ENCODE results near the gene ADK. TPM values are rescaled to one million over a fixed set of nuclear protein-coding genes. Genes with fewer than 3 reads are reported as not detected.

The ADK gene
- total RNA-seq, 1 donor from 2014 or later, result 47.0 TPM

- no peak for DNase-seq (ENCODE audit: extremely low spot score, unreplicated experiment)
- H3K27ac Mint-ChIP-seq (ENCODE audit: unreplicated experiment), result no peak overlapping the region
- H3K4me1 Mint-ChIP-seq (ENCODE audit: unreplicated experiment), result peaks cover 8% of the 10 kb centered on the region
- H3K36me3 Mint-ChIP-seq (ENCODE audit: unreplicated experiment), result peaks cover 42% of the 10 kb centered on the region
- peaks cover 37% of the 10 kb centered on the region for H3K9me3 Mint-ChIP-seq (ENCODE audit: unreplicated experiment)
- no peak overlapping the region for H3K4me3 Mint-ChIP-seq (ENCODE audit: unreplicated experiment)
- H3K27me3 Mint-ChIP-seq (ENCODE audit: unreplicated experiment), result no peaks in the 10 kb centered on the region
- TF ChIP-seq CTCF (IDR thresholded peaks at IDR 0.05), result no peak
Measured at GRCh38 chr10:74511051-74511450, 360.0 kb downstream of the ADK start.

GRCh38 chr10:74514322-74514721 lies 363.3 kb downstream of the ADK start:
- Mint-ChIP-seq H3K4me3 (ENCODE audit: unreplicated experiment) (no peak overlapping the region), H3K36me3 (ENCODE audit: unreplicated experiment) (peaks cover 39% of the 10 kb centered on the region), H3K9me3 (ENCODE audit: unreplicated experiment) (peaks cover 37% of the 10 kb centered on the region), H3K4me1 (ENCODE audit: unreplicated experiment) (peaks cover 1% of the 10 kb centered on the region), H3K27me3 (ENCODE audit: unreplicated experiment) (no peaks in the 10 kb centered on the region), H3K27ac (ENCODE audit: unreplicated experiment) (no peak overlapping the region)
- DNase-seq (ENCODE audit: extremely low spot score, unreplicated experiment), result no peak
- TF ChIP-seq CTCF (IDR thresholded peaks at IDR 0.05), result no peak

GRCh38 chr10:74518061-74518460 lies 367.0 kb downstream of the ADK start:
- H3K9me3 Mint-ChIP-seq (ENCODE audit: unreplicated experiment), result peaks cover 16% of the 10 kb centered on the region
- H3K27me3 Mint-ChIP-seq (ENCODE audit: unreplicated experiment), result no peaks in the 10 kb centered on the region
- DNase-seq (ENCODE audit: extremely low spot score, unreplicated experiment), result no peak
- H3K4me3 Mint-ChIP-seq (ENCODE audit: unreplicated experiment), result no peak overlapping the region
- H3K36me3 Mint-ChIP-seq (ENCODE audit: unreplicated experiment), result peaks cover 16% of the 10 kb centered on the region
- H3K27ac Mint-ChIP-seq (ENCODE audit: unreplicated experiment), result no peak overlapping the region
- no peak for TF ChIP-seq CTCF (IDR thresholded peaks at IDR 0.05)
- H3K4me1 Mint-ChIP-seq (ENCODE audit: unreplicated experiment), result peaks cover 10% of the 10 kb centered on the region

- TF ChIP-seq CTCF (IDR thresholded peaks at IDR 0.05), result no peak
- Mint-ChIP-seq H3K27ac (ENCODE audit: unreplicated experiment) (no peak overlapping the region), H3K9me3 (ENCODE audit: unreplicated experiment) (no peaks in the 10 kb centered on the region), H3K27me3 (ENCODE audit: unreplicated experiment) (no peaks in the 10 kb centered on the region), H3K36me3 (ENCODE audit: unreplicated experiment) (peaks cover 3% of the 10 kb centered on the region), H3K4me3 (ENCODE audit: unreplicated experiment) (no peak overlapping the region), H3K4me1 (ENCODE audit: unreplicated experiment) (peaks cover 10% of the 10 kb centered on the region)
- DNase-seq (ENCODE audit: extremely low spot score, unreplicated experiment), result no peak
Measured at GRCh38 chr10:74521526-74521925, 370.5 kb downstream of the ADK start.

- Mint-ChIP-seq H3K27me3 (ENCODE audit: unreplicated experiment) (no peaks in the 10 kb centered on the region), H3K27ac (ENCODE audit: unreplicated experiment) (no peak overlapping the region), H3K4me3 (ENCODE audit: unreplicated experiment) (no peak overlapping the region), H3K4me1 (ENCODE audit: unreplicated experiment) (peaks cover 10% of the 10 kb centered on the region), H3K9me3 (ENCODE audit: unreplicated experiment) (no peaks in the 10 kb centered on the region), H3K36me3 (ENCODE audit: unreplicated experiment) (peaks cover 10% of the 10 kb centered on the region)
- no peak for TF ChIP-seq CTCF (IDR thresholded peaks at IDR 0.05)
- DNase-seq (ENCODE audit: extremely low spot score, unreplicated experiment), result no peak
Measured at GRCh38 chr10:74523199-74523598, 372.2 kb downstream of the ADK start.
